Activated T-cell treated with anti-CD3 and anti-CD28 coated beads, Interleukin-2, amount 50 U/mL, for 24 hours (primary cell): Measurements from ENCODE around the gene ACSM2B.
"Not testable (repeated sequence)": the region's sequence is repeated elsewhere in the genome, so short reads cannot be mapped to it uniquely, and the experiment has no call there.

Experiments used
- DNase-seq: peaks from one replicate; pipeline ENCODE4 v3.0.0-alpha.2; 2020
- H3K27ac Mint-ChIP-seq: 2 replicates; pipeline ENCODE4 v1.8.0; 2020; ENCODE audit warnings: mild to moderate bottlenecking, mixed read lengths
- H3K27me3 Mint-ChIP-seq: 2 replicates; pipeline ENCODE4 v1.8.0; 2020; ENCODE audit warnings: mixed read lengths
- H3K36me3 Mint-ChIP-seq: 2 replicates; pipeline ENCODE4 v1.8.0; 2020; ENCODE audit warnings: low read depth, mixed read lengths
- H3K4me1 Mint-ChIP-seq: 2 replicates; pipeline ENCODE4 v1.8.0; 2020; ENCODE audit warnings: low read depth, mixed read lengths
- H3K4me3 Mint-ChIP-seq: 2 replicates; pipeline ENCODE4 v1.8.0; 2020; ENCODE audit warnings: mild to moderate bottlenecking, moderate library complexity, mixed read lengths
- H3K9me3 Mint-ChIP-seq: 2 replicates; pipeline ENCODE4 v1.8.0; 2020; ENCODE audit warnings: mixed read lengths

ACSM2B gene

DNA sequence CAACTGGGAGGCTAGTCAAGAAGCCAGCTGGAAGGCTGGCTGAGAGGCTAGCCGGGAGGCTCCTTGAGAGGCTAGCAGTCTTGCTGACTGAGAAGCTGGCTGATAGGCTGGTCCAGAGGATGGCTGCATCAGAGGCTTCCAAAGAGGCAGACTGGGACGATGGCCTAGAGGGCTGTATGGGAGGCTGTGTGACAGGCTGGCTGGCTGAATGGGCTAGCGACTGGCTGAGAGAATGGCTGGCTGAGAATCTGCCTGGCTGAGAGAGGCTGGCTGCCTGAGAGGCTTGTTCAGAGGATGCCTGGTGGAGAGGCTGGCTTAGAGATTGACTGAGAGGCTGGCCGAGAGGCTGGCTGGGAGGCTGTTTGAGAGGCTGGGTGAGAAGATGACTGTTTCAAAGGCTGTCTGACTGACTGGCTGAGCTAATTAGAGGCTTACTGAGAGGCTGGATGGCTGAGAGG, 34.8 kb upstream of the ACSM2B start:
- H3K27me3 Mint-ChIP-seq, result peaks cover 56% of the 10 kb centered on the region
- no peak overlapping the region for H3K27ac Mint-ChIP-seq
- no peak overlapping the region for H3K4me3 Mint-ChIP-seq
- no peaks in the 10 kb centered on the region for H3K36me3 Mint-ChIP-seq
- no peaks in the 10 kb centered on the region for H3K4me1 Mint-ChIP-seq
- no peak for DNase-seq
- H3K9me3 Mint-ChIP-seq, result no peaks in the 10 kb centered on the region

DNA sequence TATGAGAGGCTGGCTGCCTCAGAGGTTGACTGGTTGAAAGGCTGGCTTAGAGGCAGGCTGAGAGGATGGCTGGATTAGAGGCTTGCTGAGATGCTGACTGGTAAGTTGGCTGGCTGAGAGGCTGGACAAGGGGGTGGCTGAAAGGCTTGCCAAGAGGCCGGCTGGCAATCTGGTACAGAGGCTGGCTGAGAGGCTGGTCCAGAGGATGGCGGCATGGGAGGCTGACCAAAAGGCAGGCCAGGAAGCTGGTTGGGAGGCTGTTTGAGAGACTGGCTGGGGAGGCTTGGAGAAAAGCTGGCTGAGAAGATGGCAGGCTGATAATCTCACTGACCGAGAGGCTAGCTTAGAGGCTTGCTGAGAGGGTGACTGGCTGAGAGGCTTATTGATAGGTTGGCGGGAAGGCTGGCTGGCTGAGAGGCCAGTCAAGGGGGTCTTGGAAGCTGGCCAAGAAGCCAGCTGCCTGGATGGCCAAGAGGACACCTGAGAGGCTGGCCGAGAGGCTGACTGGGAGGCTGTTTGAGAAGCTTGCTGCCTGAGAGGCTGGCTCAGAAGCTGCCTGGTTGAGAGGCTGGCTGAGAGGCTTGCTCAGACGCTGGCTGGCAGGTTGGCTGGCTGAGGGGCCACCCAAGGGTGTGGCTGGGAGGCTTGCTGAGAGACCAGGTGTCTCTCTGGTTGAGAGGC, 34.2 kb upstream of the ACSM2B start:
- Mint-ChIP-seq H3K4me1 (no peaks in the 10 kb centered on the region), H3K4me3 (no peak overlapping the region), H3K36me3 (no peaks in the 10 kb centered on the region), H3K27ac (no peak overlapping the region), H3K27me3 (peaks cover 59% of the 10 kb centered on the region), H3K9me3 (no peaks in the 10 kb centered on the region)
- no peak for DNase-seq

DNA sequence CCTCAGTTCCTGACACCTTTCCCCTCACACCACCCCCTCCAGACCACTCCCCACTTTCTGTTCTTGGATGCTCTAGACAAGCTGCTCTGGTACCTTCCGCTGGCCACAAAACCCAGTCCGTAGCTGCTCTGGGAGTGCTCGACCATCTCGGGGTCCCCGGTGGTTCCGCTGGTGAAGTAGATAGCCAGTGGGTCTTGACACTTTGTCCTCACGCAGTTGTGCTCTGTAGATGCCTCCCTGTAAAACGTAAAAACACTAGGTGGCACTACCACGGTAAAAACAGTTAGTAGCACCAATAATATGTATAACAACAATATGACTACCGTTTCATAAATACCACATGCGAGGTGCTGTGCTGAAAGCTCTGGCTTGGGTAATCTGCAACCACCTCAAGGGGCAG, 26.0 kb upstream of the ACSM2B start:
- H3K4me1 Mint-ChIP-seq, DNase-seq, H3K9me3 Mint-ChIP-seq, H3K36me3 Mint-ChIP-seq, H3K4me3 Mint-ChIP-seq, H3K27ac Mint-ChIP-seq, H3K27me3 Mint-ChIP-seq: not testable (repeated sequence)

DNA sequence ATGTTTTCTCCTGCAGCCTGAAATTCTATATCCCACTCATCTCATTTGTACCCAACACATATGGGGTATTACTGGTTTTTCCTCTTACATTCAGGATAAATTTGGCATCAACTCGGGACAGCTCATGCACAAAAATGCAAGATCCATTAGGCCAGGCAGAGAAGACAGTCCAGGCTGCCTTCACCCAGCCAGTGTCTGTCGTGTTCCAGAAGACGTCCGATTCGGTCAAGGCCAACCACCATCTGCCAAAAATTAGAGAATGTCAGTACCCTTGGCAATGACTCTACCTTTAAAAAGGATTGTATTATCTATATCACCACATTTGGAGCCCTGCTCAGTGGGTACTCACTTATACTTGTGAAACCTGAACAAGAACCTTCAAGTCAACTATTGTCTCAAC, 23.3 kb upstream of the ACSM2B start:
- DNase-seq, H3K4me1 Mint-ChIP-seq, H3K4me3 Mint-ChIP-seq, H3K36me3 Mint-ChIP-seq, H3K9me3 Mint-ChIP-seq, H3K27me3 Mint-ChIP-seq, H3K27ac Mint-ChIP-seq: not testable (repeated sequence)

DNA sequence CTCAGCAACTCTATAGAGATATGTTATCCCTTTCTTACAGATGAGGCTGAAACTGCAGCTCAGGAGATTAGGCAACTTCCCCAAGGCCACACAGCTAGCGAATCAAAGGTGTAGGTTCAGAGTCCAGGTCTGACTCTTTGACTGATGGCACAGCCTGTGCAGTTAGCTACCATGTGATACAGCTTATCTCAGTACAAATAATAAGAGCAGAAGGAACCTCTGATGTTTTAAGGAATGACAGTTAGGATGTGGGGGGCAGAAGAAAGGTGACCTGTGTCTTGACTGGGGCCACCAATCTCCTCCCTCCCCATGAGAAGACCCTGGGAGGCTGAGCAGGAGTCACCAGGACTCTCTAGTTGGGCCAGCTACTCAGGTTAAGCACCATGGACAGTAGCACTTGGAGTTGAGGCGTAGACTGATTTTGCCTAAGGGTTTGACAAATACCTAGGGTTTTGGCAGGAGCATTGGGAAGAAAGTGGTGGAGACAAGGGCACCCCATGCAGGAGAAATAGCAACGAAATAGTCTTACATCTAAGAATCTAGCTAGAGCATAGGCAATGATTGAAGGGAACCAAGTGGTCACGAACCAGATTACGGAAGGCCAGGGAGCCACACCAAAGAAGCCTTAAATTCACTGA, 22.8 kb upstream of the ACSM2B start:
- no peak for DNase-seq
- no peaks in the 10 kb centered on the region for H3K9me3 Mint-ChIP-seq
- no peaks in the 10 kb centered on the region for H3K36me3 Mint-ChIP-seq
- peaks cover 2% of the 10 kb centered on the region for H3K27me3 Mint-ChIP-seq
- H3K4me3 Mint-ChIP-seq, result no peak overlapping the region
- H3K4me1 Mint-ChIP-seq, result no peaks in the 10 kb centered on the region
- no peak overlapping the region for H3K27ac Mint-ChIP-seq

DNA sequence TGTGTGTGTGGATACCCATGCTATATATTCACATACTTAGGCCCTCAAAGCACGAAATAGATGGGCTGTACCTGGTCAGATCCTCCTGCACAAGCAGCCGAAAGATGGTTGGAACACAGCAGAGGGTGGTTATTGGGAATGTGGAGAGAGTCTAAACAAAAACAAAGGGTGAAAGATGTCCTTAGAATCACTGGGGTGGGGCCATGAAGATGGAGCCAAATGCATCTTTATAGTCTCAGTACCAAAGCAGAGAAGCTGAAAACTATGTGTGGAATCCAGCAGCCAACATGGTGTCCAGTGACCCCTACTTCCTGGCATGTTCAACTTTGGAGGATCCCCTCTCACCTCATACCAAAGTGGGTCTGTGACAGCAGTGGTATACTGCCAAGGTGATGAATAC, 19.5 kb upstream of the ACSM2B start:
- not testable (repeated sequence) for H3K27me3 Mint-ChIP-seq, H3K4me3 Mint-ChIP-seq, H3K4me1 Mint-ChIP-seq, DNase-seq, H3K9me3 Mint-ChIP-seq, H3K36me3 Mint-ChIP-seq, H3K27ac Mint-ChIP-seq

DNA sequence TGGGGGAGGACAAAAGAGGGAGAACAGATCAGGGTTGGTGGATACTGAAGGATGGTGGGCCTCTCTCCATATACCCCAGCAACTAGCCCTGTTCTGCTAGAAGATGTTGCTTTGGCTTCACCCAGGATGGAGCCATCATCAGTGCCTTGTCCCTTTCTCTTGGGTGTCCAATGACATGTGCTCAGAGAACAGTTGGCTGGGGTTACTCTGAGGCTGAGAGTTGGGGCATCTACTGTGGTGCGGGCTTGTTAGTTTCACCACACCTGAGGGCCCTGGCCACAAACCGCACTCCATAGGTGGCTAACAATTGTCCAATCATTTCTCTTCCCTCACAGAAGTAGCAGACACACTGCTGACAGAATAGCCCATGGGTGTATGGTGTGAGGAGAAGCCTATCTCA, 18.9 kb upstream of the ACSM2B start:
- not testable (repeated sequence) for H3K9me3 Mint-ChIP-seq, H3K4me3 Mint-ChIP-seq

DNA sequence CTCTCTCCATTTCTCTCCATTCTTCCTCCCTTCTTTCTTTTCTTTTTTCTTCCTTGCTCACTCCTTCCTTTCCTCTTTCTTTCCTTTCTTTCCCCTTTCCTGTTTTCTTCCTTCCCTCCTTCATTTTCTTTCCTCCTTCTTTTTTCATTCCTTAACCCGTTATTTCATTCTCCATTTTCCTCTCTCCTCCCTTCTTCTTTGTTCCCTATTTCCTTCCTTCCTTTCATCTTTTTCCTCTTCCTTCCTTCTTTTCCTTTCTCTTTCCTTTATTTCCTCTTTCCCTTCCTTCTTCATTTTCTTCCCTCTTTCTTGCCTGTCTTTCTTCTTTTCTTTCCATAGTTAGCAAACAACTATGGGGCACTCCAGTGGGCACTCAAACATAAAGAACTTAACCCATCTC, 16.6 kb upstream of the ACSM2B start:
- not testable (repeated sequence) for DNase-seq, H3K27me3 Mint-ChIP-seq, H3K27ac Mint-ChIP-seq, H3K4me3 Mint-ChIP-seq, H3K36me3 Mint-ChIP-seq, H3K9me3 Mint-ChIP-seq, H3K4me1 Mint-ChIP-seq

More for the DNA sequence above, 18.9 kb upstream of the ACSM2B start:
- not testable (repeated sequence) for H3K27me3 Mint-ChIP-seq, DNase-seq, H3K36me3 Mint-ChIP-seq, H3K4me1 Mint-ChIP-seq, H3K27ac Mint-ChIP-seq

DNA sequence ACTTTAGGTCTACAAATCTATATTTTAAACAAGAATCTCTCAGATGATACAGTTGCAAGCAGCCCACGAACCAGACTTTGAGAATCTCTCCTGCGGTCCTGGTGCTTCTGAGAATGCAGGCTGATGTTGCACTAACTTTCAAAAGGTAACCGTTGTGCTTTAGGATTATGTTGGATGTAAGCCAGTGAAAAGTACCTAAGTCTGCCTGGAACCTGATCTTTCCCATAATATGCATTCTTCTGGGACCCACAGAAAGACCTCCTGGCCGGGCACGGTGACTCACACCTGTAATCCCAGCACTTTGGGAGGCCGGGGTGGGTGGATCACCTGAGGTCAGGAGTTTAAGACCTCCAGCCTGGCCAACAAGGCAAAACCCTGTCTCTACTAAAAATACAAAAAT, 13.3 kb upstream of the ACSM2B start:
- H3K27me3 Mint-ChIP-seq, H3K4me3 Mint-ChIP-seq, H3K27ac Mint-ChIP-seq, H3K9me3 Mint-ChIP-seq, H3K4me1 Mint-ChIP-seq, H3K36me3 Mint-ChIP-seq, DNase-seq: not testable (repeated sequence)

DNA sequence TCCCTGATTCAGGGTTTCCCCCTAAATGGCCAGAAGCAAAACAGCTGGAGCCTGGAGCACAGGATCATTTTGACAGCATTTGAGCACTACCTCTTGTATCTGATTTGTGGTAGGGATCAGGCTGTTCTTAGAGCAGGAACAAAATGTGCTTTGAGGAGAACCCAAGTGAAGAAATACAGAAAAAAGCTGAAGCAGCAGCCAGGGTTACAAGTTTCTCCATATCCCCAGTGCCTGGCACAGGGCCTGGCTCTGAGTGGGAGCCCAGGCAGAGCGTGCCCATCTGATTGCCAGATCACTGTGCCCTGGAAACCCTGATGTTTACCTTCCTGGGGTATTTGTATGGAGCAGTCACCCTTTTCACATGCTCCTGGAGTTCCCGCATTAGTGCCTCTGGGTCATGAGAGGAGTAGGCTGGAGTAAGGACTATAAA, 11.5 kb upstream of the ACSM2B start:
- H3K4me1 Mint-ChIP-seq, H3K27ac Mint-ChIP-seq, DNase-seq, H3K27me3 Mint-ChIP-seq, H3K9me3 Mint-ChIP-seq, H3K36me3 Mint-ChIP-seq, H3K4me3 Mint-ChIP-seq: not testable (repeated sequence)

DNA sequence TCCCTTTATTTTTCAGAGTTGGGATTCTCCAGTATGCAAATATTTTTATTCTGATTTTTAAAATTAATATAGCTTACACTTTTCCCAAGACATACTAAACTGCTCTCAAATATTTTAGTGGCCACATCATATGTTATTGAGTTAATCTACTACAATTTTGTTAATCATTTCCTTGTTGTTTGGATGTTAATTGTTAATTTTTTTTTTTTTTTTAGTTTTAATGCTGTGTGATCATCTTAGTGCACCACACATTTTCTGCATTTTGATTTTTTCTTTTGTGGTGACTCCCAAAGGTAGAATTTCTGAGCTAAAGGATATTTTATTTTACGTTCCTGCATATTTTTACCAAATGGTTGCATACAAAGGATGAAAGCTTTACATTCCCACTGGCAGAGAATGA, 10.5 kb upstream of the ACSM2B start:
- not testable (repeated sequence) for H3K36me3 Mint-ChIP-seq, H3K27ac Mint-ChIP-seq, H3K4me3 Mint-ChIP-seq, H3K27me3 Mint-ChIP-seq, H3K9me3 Mint-ChIP-seq, DNase-seq, H3K4me1 Mint-ChIP-seq

DNA sequence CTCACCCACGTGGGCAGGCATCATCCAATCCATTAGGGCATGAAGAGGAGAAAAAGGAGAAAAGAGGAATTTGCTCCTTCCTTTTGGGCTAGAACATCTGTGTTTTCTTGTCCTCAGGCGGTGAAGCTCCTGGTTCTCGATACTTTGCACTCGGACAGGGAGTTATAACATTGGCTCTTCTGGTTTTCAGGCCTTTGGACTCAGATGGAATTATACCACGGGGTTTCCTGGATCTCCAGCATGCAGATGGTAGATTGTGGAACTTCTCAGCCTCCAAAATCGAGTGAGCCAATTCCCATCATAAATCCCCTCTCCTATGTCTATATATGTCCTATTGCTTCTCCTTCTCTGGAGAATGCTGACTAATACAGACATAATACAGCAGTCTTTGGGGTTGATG, 9.9 kb upstream of the ACSM2B start:
- H3K9me3 Mint-ChIP-seq, H3K36me3 Mint-ChIP-seq: not testable (repeated sequence)

DNA sequence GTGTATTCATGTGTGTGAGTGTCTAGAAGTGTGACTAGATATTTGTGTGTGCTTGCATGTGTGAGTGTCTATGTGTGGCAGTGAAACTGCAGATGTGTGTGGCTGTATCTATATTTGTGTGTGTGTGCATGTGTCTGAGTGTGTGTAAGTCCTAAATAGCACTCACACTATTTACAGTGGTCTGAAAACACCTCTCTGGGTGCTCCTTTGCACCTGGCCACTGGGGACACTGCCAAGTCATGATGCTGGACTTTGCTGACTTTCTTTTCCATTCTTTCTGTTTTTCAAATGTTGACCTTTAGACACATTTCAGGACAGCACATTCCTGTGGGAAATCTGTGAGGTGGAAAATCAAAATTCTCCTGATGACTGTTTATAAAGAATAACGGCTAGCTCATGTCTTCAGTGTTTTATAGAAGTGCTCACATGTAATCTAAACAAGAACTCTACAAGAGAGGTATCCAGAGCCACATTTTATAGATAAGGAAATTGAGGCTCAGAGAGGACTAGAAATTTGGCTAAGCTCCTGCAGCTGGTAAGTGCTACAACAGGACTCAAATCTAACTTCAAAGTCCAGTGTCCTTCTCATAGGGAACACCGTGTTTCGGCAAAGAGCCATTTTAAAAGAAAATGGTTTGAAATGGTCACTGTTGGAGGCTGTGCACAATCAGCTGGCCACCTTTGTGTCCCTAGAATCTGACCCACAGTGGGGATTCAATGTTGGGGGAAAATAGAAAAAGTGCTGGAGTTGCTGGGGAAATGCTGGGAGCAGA, 4.5 kb upstream of the ACSM2B start:
- H3K4me3 Mint-ChIP-seq, H3K36me3 Mint-ChIP-seq, H3K9me3 Mint-ChIP-seq, H3K27me3 Mint-ChIP-seq, DNase-seq, H3K4me1 Mint-ChIP-seq, H3K27ac Mint-ChIP-seq: not testable (repeated sequence)

More for the DNA sequence above, 9.9 kb upstream of the ACSM2B start:
- H3K4me3 Mint-ChIP-seq, H3K27ac Mint-ChIP-seq, H3K4me1 Mint-ChIP-seq, DNase-seq, H3K27me3 Mint-ChIP-seq: not testable (repeated sequence)

DNA sequence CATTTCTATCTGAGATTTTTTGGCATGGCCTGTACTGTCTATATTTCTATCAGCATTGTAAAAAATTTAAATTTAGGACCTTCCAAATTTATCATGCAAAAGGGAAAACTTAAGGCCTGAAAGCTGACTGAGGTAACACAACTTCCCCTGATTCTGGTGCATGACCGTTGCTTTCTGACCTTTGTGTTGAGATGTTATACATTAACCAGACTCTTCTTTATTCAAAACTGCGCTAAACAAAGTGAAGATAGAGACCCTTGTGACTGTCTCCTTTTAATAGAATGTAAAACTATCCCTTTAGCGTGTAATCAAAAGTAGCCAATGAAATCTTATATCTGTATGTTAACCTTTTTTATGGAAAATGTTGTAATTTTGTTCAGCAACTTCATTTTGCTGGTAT, 1.9 kb upstream of the ACSM2B start:
- H3K27ac Mint-ChIP-seq, H3K4me1 Mint-ChIP-seq, H3K9me3 Mint-ChIP-seq: not testable (repeated sequence)

DNA sequence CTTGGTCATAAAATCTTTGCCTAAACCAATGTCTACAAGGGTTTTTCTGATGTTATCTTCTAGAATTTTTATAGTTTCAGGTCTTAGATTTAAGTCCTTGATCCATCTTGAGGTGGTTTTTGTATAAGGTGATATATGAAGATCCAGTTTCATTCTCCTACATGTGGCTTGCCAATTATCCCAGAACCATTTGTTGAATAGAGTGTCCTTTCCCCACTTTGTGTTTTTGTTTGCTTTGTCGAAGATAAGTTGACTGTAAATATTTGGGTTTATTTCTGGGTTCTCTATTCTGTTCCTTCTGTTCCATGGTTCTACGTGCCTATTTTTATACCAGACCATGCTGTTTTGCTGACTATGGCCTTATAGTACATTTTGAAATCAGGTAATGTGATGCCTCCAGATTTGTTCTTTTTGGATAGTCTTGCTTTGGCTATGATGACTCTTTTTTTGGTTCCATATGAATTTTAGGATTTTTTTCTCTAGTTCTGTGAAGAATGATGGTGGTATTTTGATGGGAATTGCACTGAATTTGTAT, 7.0 kb downstream of the ACSM2B start:
- H3K27me3 Mint-ChIP-seq, result not testable (repeated sequence)

More for the DNA sequence above, 1.9 kb upstream of the ACSM2B start:
- DNase-seq, H3K27me3 Mint-ChIP-seq, H3K36me3 Mint-ChIP-seq, H3K4me3 Mint-ChIP-seq: not testable (repeated sequence)

More for the DNA sequence above, 7.0 kb downstream of the ACSM2B start:
- not testable (repeated sequence) for H3K4me1 Mint-ChIP-seq, DNase-seq, H3K4me3 Mint-ChIP-seq, H3K27ac Mint-ChIP-seq, H3K9me3 Mint-ChIP-seq, H3K36me3 Mint-ChIP-seq
